ENCODE data around the gene FKBP5.

Gene FKBP5

GRCh38 chr6:35642471-35643161 is 46.1 kb downstream of the FKBP5 start:
- TF ChIP-seq YY1 (IDR thresholded peaks at IDR 0.05; ENCODE audit: low read depth), result no peak
- no peak for TF ChIP-seq ZBTB7A (IDR thresholded peaks at IDR 0.05; ENCODE audit: low read depth)
- no peak for TF ChIP-seq CREB1 (IDR thresholded peaks at IDR 0.05; ENCODE audit: low read depth)
- TF ChIP-seq RAD21 (IDR thresholded peaks at IDR 0.05; ENCODE audit: low read depth), result no peak

DNA sequence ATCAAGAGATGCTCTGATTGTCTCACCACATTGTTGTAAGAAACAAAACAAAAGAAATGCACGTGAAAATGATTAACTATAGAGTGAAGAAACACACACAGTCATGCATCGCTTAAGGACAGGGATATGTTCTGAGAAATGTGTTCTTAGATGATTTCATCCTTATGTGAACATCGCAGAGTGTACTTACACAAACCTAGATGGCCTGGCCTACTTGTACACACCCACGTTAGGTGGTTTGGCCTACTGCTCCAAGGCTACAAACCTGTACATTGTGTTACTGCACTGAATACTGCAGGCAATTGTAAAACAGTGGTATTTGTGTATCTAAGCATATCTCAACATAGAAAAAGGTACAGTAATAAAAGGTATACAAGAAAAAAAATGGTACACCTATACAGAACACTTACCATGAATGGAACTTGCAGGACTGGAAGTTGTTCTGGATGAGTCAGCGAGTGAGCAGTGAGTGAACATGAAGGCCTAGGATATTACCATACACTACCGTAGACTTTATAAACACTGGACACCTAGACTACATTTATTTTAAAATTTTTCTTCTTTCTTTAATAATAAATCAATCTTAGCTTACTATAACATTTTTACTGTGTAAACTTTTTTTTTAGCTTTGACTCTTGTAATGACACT is 48.6 kb downstream of the FKBP5 start:
- no peak for TF ChIP-seq ZBTB7A (IDR thresholded peaks at IDR 0.05; ENCODE audit: low read depth)
- TF ChIP-seq FOXM1 (IDR thresholded peaks at IDR 0.05; ENCODE audit: borderline replicate concordance, low read depth), result no peak
- no peak for TF ChIP-seq EGR1 (IDR thresholded peaks at IDR 0.05)
- no peak for TF ChIP-seq CEBPB (IDR thresholded peaks at IDR 0.05)
- TF ChIP-seq RAD21 (IDR thresholded peaks at IDR 0.05; ENCODE audit: low read depth), result no peak
- TF ChIP-seq EP300 (IDR thresholded peaks at IDR 0.05; ENCODE audit: borderline replicate concordance), result no peak
- no peak for TF ChIP-seq CREB1 (IDR thresholded peaks at IDR 0.05; ENCODE audit: low read depth)
- TF ChIP-seq TCF12 (IDR thresholded peaks at IDR 0.05; ENCODE audit: low read depth), result no peak
- TF ChIP-seq TAF1 (IDR thresholded peaks at IDR 0.05; ENCODE audit: low read depth), result no peak

DNA sequence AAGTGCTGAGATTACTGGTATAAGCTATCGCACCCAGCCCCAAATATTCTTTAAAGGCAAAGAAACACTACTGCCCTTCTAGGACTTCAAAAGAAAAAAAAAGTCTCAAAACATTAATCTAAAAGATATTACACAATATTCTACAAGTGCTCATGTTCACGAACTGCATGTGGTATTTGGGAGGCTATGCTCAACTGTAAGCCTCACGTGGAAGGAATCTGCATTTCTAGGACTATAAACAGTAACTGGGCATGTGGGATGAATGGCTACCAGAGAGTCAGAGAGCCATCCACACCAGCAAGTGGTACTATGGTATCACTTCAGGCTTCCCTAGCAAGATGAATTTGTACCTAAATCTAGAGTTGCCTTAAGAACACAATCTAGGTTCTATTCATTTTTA is 50.0 kb downstream of the FKBP5 start:
- TF ChIP-seq, protein P1, sequence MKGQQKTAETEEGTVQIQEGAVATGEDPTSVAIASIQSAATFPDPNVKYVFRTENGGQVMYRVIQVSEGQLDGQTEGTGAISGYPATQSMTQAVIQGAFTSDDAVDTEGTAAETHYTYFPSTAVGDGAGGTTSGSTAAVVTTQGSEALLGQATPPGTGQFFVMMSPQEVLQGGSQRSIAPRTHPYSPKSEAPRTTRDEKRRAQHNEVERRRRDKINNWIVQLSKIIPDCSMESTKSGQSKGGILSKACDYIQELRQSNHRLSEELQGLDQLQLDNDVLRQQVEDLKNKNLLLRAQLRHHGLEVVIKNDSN (IDR thresholded peaks at IDR 0.05), result no peak
- TF ChIP-seq, protein P2, sequence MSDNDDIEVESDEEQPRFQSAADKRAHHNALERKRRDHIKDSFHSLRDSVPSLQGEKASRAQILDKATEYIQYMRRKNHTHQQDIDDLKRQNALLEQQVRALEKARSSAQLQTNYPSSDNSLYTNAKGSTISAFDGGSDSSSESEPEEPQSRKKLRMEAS (IDR thresholded peaks at IDR 0.05), result no peak
- no peak for TF ChIP-seq EGR1 (IDR thresholded peaks at IDR 0.05)

DNA sequence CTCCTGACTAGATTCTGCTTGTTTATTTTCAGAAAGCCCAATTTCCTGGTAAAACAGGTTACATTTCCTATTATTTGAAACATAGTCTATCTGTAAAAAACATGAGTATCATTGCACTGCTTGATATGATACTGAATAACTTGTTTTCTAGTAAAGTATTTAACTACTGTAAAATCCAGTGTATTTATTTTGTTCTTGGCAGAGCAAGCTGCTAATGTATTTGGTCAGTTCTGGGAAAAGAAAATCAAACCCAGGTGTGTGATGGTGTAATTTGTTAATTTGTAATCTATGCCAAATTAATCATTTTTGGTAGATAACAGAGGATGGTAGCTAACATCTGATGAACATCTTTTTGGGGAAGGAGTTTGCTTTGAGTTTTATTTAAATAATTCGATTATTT is 50.8 kb downstream of the FKBP5 start:
- no peak for TF ChIP-seq TEAD4 (IDR thresholded peaks at IDR 0.05)

- TF ChIP-seq EGR1 (IDR thresholded peaks at IDR 0.05), result no peak
- TF ChIP-seq, protein P2 (IDR thresholded peaks at IDR 0.05), result no peak
- no peak for TF ChIP-seq TAF1 (IDR thresholded peaks at IDR 0.05; ENCODE audit: low read depth)
- no peak for TF ChIP-seq EP300 (IDR thresholded peaks at IDR 0.05; ENCODE audit: borderline replicate concordance)
- no peak for TF ChIP-seq NFIC (IDR thresholded peaks at IDR 0.05)
- TF ChIP-seq CREB1 (IDR thresholded peaks at IDR 0.05; ENCODE audit: low read depth), result no peak
Observed at GRCh38 chr6:35635601-35636597, 52.8 kb downstream of the FKBP5 start.

- TF ChIP-seq FOXM1 (IDR thresholded peaks at IDR 0.05; ENCODE audit: borderline replicate concordance, low read depth) (no peak), RAD21 (IDR thresholded peaks at IDR 0.05; ENCODE audit: low read depth) (no peak), NFIC (IDR thresholded peaks at IDR 0.05) (no peak), CEBPB (IDR thresholded peaks at IDR 0.05) (no peak), ZBTB7A (IDR thresholded peaks at IDR 0.05; ENCODE audit: low read depth) (no peak), EP300 (IDR thresholded peaks at IDR 0.05; ENCODE audit: borderline replicate concordance) (no peak)
- TF ChIP-seq, protein P1 (IDR thresholded peaks at IDR 0.05), result no peak
Observed at GRCh38 chr6:35634316-35634715, 54.4 kb downstream of the FKBP5 start.

- TF ChIP-seq FOXM1 (IDR thresholded peaks at IDR 0.05; ENCODE audit: borderline replicate concordance, low read depth), result no peak
- TF ChIP-seq, protein P1 (IDR thresholded peaks at IDR 0.05), result no peak
- TF ChIP-seq REST (IDR thresholded peaks at IDR 0.05; ENCODE audit: low read depth), result no peak
- TF ChIP-seq EGR1 (IDR thresholded peaks at IDR 0.05), result no peak
- TF ChIP-seq TCF12 (IDR thresholded peaks at IDR 0.05; ENCODE audit: low read depth), result no peak
- TF ChIP-seq YY1 (IDR thresholded peaks at IDR 0.05; ENCODE audit: low read depth), result no peak
- TF ChIP-seq ZBTB7A (IDR thresholded peaks at IDR 0.05; ENCODE audit: low read depth), result no peak
- no peak for TF ChIP-seq NFIC (IDR thresholded peaks at IDR 0.05)
- TF ChIP-seq RAD21 (IDR thresholded peaks at IDR 0.05; ENCODE audit: low read depth), result no peak
- TF ChIP-seq TEAD4 (IDR thresholded peaks at IDR 0.05), result no peak
- TF ChIP-seq, protein P2 (IDR thresholded peaks at IDR 0.05), result no peak
- no peak for TF ChIP-seq TAF1 (IDR thresholded peaks at IDR 0.05; ENCODE audit: low read depth)
- TF ChIP-seq EP300 (IDR thresholded peaks at IDR 0.05; ENCODE audit: borderline replicate concordance), result no peak
- TF ChIP-seq CEBPB (IDR thresholded peaks at IDR 0.05), result no peak
- TF ChIP-seq CREB1 (IDR thresholded peaks at IDR 0.05; ENCODE audit: low read depth), result no peak
Observed at GRCh38 chr6:35633579-35634089, 55.1 kb downstream of the FKBP5 start.

Measured in Ishikawa (cell line).